SK-N-SH (cell line): ENCODE results near the gene ATP2B2.

Source experiments
- CTCF ChIP-seq: fragments of 200-600 bp; sonication (generic); IDR thresholded peaks from 2 replicates; pipeline ENCODE4 v1.6.1; 2017; ENCODE audit warnings: antibody characterized with exemption, mild to moderate bottlenecking, moderate library complexity
- EP300 ChIP-seq, 2 experiments: IDR thresholded peaks; 2 replicates each; pipeline versions ENCODE4 v1.4.0 to v1.6.1; 2012; ENCODE audit warnings: borderline replicate concordance in 1 of 2, low read depth in 1 of 2, low read length in 1 of 2
- NRF1 ChIP-seq: IDR thresholded peaks from 2 replicates; pipeline ENCODE4 v1.6.1; 2012; ENCODE audit warnings: low read depth, mild to moderate bottlenecking, low read length
- POLR2AphosphoS5 ChIP-seq: IDR thresholded peaks from 2 replicates; pipeline ENCODE4 v1.6.1; 2012; ENCODE audit warnings: low read depth, low read length
- TEAD4 ChIP-seq: IDR thresholded peaks from 2 replicates; pipeline ENCODE4 v1.4.0; 2012; ENCODE audit warnings: mild to moderate bottlenecking, borderline replicate concordance; ENCODE audit not compliant: insufficient read depth

GRCh38 chr3:10524270-10524669, 18.9 kb upstream of the ATP2B2 start:
- TF ChIP-seq CTCF (no peak), TEAD4 (no peak), NRF1 (no peak), POLR2AphosphoS5 (no peak), EP300 (IDR thresholded peaks at IDR 0.05; ENCODE audit: borderline replicate concordance in 1 of 2, low read depth in 1 of 2, low read length in 1 of 2) (no peak)
